ENCODE data around the gene TRIM24.

DNA sequence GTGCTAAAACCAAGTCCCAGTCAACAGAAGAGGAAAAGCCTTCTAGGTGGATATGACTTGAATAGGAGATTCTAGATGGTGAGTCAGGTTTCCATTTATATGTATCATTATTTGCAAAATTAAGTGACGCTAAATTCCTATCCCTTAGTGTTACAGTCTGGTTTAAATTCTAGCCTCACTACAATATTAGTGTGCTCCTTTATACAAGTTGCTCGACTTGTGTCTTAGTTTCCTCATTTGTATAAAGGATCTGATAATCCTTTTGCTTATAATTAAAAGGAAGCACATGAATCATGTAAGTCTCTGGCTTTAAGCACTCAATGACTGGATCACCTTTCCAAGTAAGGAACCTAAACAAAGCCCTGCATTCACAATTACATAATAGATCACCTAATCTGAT is 135.4 kb downstream of the TRIM24 start:
- TF ChIP-seq, protein P1, sequence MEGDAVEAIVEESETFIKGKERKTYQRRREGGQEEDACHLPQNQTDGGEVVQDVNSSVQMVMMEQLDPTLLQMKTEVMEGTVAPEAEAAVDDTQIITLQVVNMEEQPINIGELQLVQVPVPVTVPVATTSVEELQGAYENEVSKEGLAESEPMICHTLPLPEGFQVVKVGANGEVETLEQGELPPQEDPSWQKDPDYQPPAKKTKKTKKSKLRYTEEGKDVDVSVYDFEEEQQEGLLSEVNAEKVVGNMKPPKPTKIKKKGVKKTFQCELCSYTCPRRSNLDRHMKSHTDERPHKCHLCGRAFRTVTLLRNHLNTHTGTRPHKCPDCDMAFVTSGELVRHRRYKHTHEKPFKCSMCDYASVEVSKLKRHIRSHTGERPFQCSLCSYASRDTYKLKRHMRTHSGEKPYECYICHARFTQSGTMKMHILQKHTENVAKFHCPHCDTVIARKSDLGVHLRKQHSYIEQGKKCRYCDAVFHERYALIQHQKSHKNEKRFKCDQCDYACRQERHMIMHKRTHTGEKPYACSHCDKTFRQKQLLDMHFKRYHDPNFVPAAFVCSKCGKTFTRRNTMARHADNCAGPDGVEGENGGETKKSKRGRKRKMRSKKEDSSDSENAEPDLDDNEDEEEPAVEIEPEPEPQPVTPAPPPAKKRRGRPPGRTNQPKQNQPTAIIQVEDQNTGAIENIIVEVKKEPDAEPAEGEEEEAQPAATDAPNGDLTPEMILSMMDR (IDR thresholded peaks at IDR 0.05; ENCODE audit: low read length) = no peak
- TF ChIP-seq EZH2 (optimal IDR thresholded peaks at IDR 0.05; ENCODE audit: low read depth, low read length) = no peak

Measured in MM.1S (cell line).